ENCODE data around the gene SSX2IP.
"Not testable (repeated sequence)": the region's sequence is repeated elsewhere in the genome, so short reads cannot be mapped to it uniquely, and the experiment has no call there.

The SSX2IP gene

DNA sequence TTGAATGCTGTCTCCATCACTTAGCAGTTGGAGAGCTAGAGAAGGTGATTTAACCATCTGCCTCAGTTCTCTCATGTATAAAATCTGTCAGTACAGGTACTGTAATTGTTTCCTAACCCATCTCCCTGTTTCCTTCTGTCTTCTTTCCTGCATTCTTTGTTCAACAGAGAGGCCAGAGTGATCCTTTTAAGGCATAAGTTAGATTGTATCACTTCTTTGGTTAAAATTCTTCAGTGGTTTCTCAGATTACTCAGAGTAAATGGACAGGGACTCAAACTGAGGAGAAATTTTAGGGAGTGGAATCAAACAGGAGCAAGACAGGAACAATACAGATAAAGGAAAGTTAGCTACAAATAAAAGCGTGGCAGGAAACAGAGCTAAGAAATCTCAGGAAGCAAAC is 45.2 kb upstream of the SSX2IP start:
- no peak overlapping the region for H3K27ac ChIP-seq (ENCODE audit: low read depth, low read length)
- H3K18ac ChIP-seq (ENCODE audit: low read length), result no peak overlapping the region
- H3K79me2 ChIP-seq (ENCODE audit: control insufficient read depth, insufficient read depth, low read length), result no peaks in the 10 kb centered on the region
- H3K9ac ChIP-seq (ENCODE audit: low read length), result no peak overlapping the region
- no peak overlapping the region for H4K8ac ChIP-seq (ENCODE audit: low read depth, low read length)
- H3K23ac ChIP-seq (ENCODE audit: low read length), result no peak overlapping the region
- H4K5ac ChIP-seq (ENCODE audit: low read length), result no peak overlapping the region
- H3K4ac ChIP-seq (ENCODE audit: low read depth, low read length), result no peak overlapping the region
- H3K27me3 ChIP-seq (ENCODE audit: insufficient read depth, low read length, poor library complexity), result no peaks in the 10 kb centered on the region
- no peak overlapping the region for H2BK5ac ChIP-seq (ENCODE audit: low read length)
- no peaks in the 10 kb centered on the region for H3K36me3 ChIP-seq (ENCODE audit: control insufficient read depth, insufficient read depth, low read length)
- no peak overlapping the region for H3K56ac ChIP-seq (ENCODE audit: low read length)
- no peak overlapping the region for H2BK120ac ChIP-seq (ENCODE audit: low read depth, low read length)
- H2AK5ac ChIP-seq (ENCODE audit: low read length), result no peak overlapping the region
- WGBS (ENCODE audit: extremely low coverage, insufficient coverage, low lambda C conversion rate), result no CpG with 5 or more reads among the region's 1 CpG
- H3K4me1 ChIP-seq (ENCODE audit: control insufficient read depth, low read depth, low read length), result no peaks in the 10 kb centered on the region
- no peak overlapping the region for H3K4me2 ChIP-seq (ENCODE audit: low read length)
- H2BK15ac ChIP-seq (replicated peaks; ENCODE audit: low read depth), result no peak overlapping the region
- no peak for DNase-seq
- no peak overlapping the region for H3K4me3 ChIP-seq (ENCODE audit: low read length)
- H3K79me1 ChIP-seq (ENCODE audit: low read length), result no peaks in the 10 kb centered on the region

DNA sequence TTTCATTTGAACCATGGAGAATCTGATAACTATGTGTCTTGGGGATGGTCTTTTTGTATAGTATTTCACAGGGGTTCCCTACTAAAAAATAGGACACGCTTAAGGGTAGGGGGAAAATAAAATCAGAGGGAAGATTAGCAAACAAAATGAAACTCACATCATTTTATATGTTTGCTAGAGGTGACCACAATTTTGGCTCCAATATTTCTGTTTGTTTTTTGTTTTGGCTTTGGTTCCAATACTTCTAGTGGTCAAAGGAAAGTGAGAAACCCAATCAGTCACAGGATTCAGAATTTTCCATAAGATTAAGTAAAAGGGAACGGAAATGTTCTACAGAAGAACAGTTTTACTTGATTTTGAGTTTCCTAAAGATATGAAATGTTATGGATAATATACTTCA is 42.3 kb upstream of the SSX2IP start:
- no peak overlapping the region for H3K4ac ChIP-seq (ENCODE audit: low read depth, low read length)
- no peak overlapping the region for H2BK5ac ChIP-seq (ENCODE audit: low read length)
- no peak overlapping the region for H3K23ac ChIP-seq (ENCODE audit: low read length)
- no peak overlapping the region for H3K18ac ChIP-seq (ENCODE audit: low read length)
- no CpG with 5 or more reads among the region's 2 CpGs for WGBS (ENCODE audit: extremely low coverage, insufficient coverage, low lambda C conversion rate)
- no peak overlapping the region for H3K4me3 ChIP-seq (ENCODE audit: low read length)
- H3K9ac ChIP-seq (ENCODE audit: low read length), result no peak overlapping the region
- H3K27ac ChIP-seq (ENCODE audit: low read depth, low read length), result no peak overlapping the region
- H3K79me1 ChIP-seq (ENCODE audit: low read length), result no peaks in the 10 kb centered on the region
- no peaks in the 10 kb centered on the region for H3K36me3 ChIP-seq (ENCODE audit: control insufficient read depth, insufficient read depth, low read length)
- H2BK120ac ChIP-seq (ENCODE audit: low read depth, low read length), result no peak overlapping the region
- H3K4me2 ChIP-seq (ENCODE audit: low read length), result no peak overlapping the region
- H4K5ac ChIP-seq (ENCODE audit: low read length), result no peak overlapping the region
- H2AK5ac ChIP-seq (ENCODE audit: low read length), result no peak overlapping the region
- H4K8ac ChIP-seq (ENCODE audit: low read depth, low read length), result no peak overlapping the region
- H3K27me3 ChIP-seq (ENCODE audit: insufficient read depth, low read length, poor library complexity), result no peaks in the 10 kb centered on the region
- no peaks in the 10 kb centered on the region for H3K79me2 ChIP-seq (ENCODE audit: control insufficient read depth, insufficient read depth, low read length)
- H3K56ac ChIP-seq (ENCODE audit: low read length), result no peak overlapping the region
- H2BK15ac ChIP-seq (replicated peaks; ENCODE audit: low read depth), result no peak overlapping the region
- DNase-seq, result no peak
- no peaks in the 10 kb centered on the region for H3K4me1 ChIP-seq (ENCODE audit: control insufficient read depth, low read depth, low read length)

DNA sequence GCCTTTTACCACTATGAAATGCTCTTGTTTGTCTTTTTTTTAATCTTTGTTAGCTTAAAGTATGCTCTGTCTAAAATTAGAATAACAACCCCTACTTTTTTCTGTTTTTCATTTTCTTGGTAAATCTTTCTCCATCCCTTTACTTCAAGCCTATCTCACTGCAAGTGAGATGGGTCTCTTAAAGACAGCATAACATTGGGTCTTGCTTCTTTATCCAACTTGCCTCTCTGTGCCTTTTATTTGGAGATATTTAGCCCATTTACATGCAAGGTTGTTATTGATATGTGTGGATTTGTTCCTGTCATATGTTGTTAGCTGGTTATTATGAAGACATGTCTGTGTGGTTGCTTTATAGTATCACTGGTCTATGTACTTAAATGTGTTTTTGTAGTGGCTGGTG is 41.3 kb upstream of the SSX2IP start:
- no peak overlapping the region for H2BK15ac ChIP-seq (replicated peaks; ENCODE audit: low read depth)
- no peak overlapping the region for H2BK120ac ChIP-seq (ENCODE audit: low read depth, low read length)
- H3K4me1 ChIP-seq (ENCODE audit: control insufficient read depth, low read depth, low read length), result no peaks in the 10 kb centered on the region
- H3K27ac ChIP-seq (ENCODE audit: low read depth, low read length), result no peak overlapping the region
- H3K56ac ChIP-seq (ENCODE audit: low read length), result no peak overlapping the region
- H3K79me1 ChIP-seq (ENCODE audit: low read length), result no peaks in the 10 kb centered on the region
- H3K9ac ChIP-seq (ENCODE audit: low read length), result no peak overlapping the region
- no peak overlapping the region for H3K18ac ChIP-seq (ENCODE audit: low read length)
- no peak overlapping the region for H3K4me3 ChIP-seq (ENCODE audit: low read length)
- H3K23ac ChIP-seq (ENCODE audit: low read length), result no peak overlapping the region
- H4K5ac ChIP-seq (ENCODE audit: low read length), result no peak overlapping the region
- H2AK5ac ChIP-seq (ENCODE audit: low read length), result no peak overlapping the region
- no peak overlapping the region for H3K4me2 ChIP-seq (ENCODE audit: low read length)
- H3K27me3 ChIP-seq (ENCODE audit: insufficient read depth, low read length, poor library complexity), result no peaks in the 10 kb centered on the region
- no peak overlapping the region for H4K8ac ChIP-seq (ENCODE audit: low read depth, low read length)
- H2BK5ac ChIP-seq (ENCODE audit: low read length), result no peak overlapping the region
- DNase-seq, result no peak
- no peak overlapping the region for H3K4ac ChIP-seq (ENCODE audit: low read depth, low read length)
- H3K36me3 ChIP-seq (ENCODE audit: control insufficient read depth, insufficient read depth, low read length), result no peaks in the 10 kb centered on the region
- H3K79me2 ChIP-seq (ENCODE audit: control insufficient read depth, insufficient read depth, low read length), result no peaks in the 10 kb centered on the region

DNA sequence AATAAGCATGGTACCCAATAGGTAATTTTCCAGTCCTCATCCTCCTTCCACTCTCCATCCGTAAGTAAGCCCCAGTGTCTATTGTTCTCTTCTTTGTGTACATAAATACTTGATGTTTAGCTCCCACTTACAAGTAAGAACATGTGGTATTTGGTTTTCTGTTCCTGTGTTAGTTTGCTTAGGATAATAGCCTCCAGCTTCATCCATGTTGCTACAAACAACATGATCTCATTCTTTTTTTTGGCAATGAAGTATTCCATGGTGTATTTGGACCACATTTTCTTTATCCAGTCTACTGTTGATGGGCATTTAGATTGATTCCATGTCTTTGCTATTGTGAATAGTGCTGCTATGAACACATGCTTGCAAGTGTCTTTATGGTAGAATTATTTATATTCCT is 37.5 kb upstream of the SSX2IP start:
- DNase-seq; H3K4me2 ChIP-seq (ENCODE audit: low read length); H3K27me3 ChIP-seq (ENCODE audit: insufficient read depth, low read length, poor library complexity); H2BK5ac ChIP-seq (ENCODE audit: low read length); H3K9ac ChIP-seq (ENCODE audit: low read length); H2BK15ac ChIP-seq (replicated peaks; ENCODE audit: low read depth); H3K18ac ChIP-seq (ENCODE audit: low read length); H4K5ac ChIP-seq (ENCODE audit: low read length); H3K4me3 ChIP-seq (ENCODE audit: low read length); H3K23ac ChIP-seq (ENCODE audit: low read length); H3K79me1 ChIP-seq (ENCODE audit: low read length); H3K27ac ChIP-seq (ENCODE audit: low read depth, low read length); H2AK5ac ChIP-seq (ENCODE audit: low read length); H3K4me1 ChIP-seq (ENCODE audit: control insufficient read depth, low read depth, low read length); H4K8ac ChIP-seq (ENCODE audit: low read depth, low read length); H3K4ac ChIP-seq (ENCODE audit: low read depth, low read length); H3K36me3 ChIP-seq (ENCODE audit: control insufficient read depth, insufficient read depth, low read length); H2BK120ac ChIP-seq (ENCODE audit: low read depth, low read length); H3K56ac ChIP-seq (ENCODE audit: low read length); H3K79me2 ChIP-seq (ENCODE audit: control insufficient read depth, insufficient read depth, low read length): not testable (repeated sequence)
- no CpG with 5 or more reads among the region's 1 CpG for WGBS (ENCODE audit: extremely low coverage, insufficient coverage, low lambda C conversion rate)

DNA sequence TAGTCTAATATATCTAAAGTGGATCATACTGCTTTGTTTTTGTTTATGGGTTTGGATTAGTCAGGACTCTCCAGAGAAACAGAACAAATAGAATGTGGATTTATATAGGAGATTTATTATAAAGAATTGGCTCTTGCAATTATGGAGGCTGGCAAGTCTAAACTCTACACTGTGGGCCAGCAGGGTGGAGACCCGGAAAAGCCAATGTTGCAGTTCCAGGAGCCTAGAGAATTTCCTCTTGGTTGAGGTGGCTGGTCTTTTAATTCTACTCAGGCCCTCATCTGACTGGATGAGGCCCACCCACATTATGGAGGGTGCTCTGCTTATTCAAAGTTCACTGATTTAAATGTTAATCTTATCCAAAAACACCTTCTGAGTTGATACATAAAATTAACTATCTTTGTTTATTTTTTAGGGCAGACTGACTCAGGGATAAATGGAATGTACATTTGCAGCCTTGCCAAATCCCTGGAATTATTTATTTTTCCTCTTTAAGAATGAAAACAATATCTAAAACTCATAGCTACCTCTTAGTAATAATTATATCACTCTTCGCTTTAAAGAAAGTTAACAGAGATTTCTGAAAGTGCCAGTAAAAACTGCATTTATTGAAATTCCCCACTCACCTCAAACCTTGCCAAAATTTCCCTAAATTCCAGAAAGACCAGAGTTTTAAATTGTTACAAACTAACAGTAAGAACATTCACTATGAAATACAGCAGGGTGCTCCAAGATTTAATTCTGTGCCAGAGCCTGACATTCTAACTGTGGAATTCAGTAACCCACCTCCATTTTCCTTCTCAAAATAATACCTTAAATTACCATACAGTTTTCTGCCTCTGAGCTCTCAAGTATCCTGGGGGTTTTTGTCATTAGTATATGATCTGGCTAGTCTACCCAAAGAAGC is 36.6 kb upstream of the SSX2IP start:
- Histone ChIP-seq H3K23ac (ENCODE audit: low read length) (no peak overlapping the region), H3K4ac (ENCODE audit: low read depth, low read length) (no peak overlapping the region), H3K4me1 (ENCODE audit: control insufficient read depth, low read depth, low read length) (peaks cover 3% of the 10 kb centered on the region), H4K8ac (ENCODE audit: low read depth, low read length) (no peak overlapping the region), H2AK5ac (ENCODE audit: low read length) (no peak overlapping the region), H4K5ac (ENCODE audit: low read length) (no peak overlapping the region), H3K79me2 (ENCODE audit: control insufficient read depth, insufficient read depth, low read length) (no peaks in the 10 kb centered on the region), H2BK5ac (ENCODE audit: low read length) (no peak overlapping the region), H2BK15ac (replicated peaks; ENCODE audit: low read depth) (no peak overlapping the region), H3K18ac (ENCODE audit: low read length) (no peak overlapping the region), H3K9ac (ENCODE audit: low read length) (no peak overlapping the region), H3K56ac (ENCODE audit: low read length) (no peak overlapping the region), H3K27me3 (ENCODE audit: insufficient read depth, low read length, poor library complexity) (no peaks in the 10 kb centered on the region), H3K4me3 (ENCODE audit: low read length) (no peak overlapping the region), H3K27ac (ENCODE audit: low read depth, low read length) (no peak overlapping the region), H3K4me2 (ENCODE audit: low read length) (no peak overlapping the region), H3K79me1 (ENCODE audit: low read length) (no peaks in the 10 kb centered on the region), H3K36me3 (ENCODE audit: control insufficient read depth, insufficient read depth, low read length) (no peaks in the 10 kb centered on the region), H2BK120ac (ENCODE audit: low read depth, low read length) (no peak overlapping the region)
- no CpG with 5 or more reads among the region's 2 CpGs for WGBS (ENCODE audit: extremely low coverage, insufficient coverage, low lambda C conversion rate)
- no peak for DNase-seq
